MM.1S (cell line): ENCODE data around the gene PLCH1.

Experiments used
- EZH2 ChIP-seq: fragments of 300-600 bp; sonication (generic); optimal IDR thresholded peaks from 2 replicates; pipeline ENCODE3; 2017; ENCODE audit warnings: low read depth, mild to moderate bottlenecking, antibody characterized with exemption, low read length, mixed read lengths
- TF ChIP-seq, protein P1 (sequence below): fragments of 300-600 bp; sonication (generic); IDR thresholded peaks from 2 replicates; pipeline ENCODE4 v1.5.1; 2016; ENCODE audit warnings: antibody characterized with exemption, low read length, mixed read lengths

DNA sequence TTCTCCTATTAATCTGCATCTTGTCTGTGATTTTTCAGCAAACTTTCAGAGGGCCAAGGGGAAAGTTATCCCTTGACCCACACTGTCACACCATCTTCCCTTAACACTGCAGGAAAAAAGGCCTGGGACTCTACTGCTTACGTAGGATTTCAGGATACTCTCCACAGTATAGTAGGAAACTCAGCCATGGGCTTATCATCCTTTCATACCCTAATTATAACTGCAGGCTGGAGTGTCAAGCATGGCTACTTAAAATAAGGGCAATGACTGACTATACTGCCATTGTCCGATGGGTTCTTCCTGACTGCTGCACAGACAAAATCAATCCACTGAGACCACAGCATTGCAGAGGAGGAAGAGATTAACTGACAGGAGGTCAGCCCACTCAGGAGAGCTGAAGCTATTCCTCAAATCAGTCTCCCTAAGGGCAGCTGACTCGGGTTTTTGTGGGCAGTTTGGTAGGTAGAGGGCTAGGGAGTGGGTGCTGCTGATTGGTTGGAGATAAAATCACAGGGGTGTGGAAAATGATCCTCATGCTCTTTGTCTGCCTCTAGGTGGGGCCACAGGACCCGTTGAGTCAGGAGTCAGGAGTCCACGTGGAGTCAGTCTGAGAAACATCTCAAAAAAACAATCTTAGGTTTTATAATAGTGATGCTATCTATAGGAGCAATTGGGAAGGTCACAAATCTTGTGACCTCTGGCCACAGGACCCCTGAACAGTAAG is 333.2 kb downstream of the PLCH1 start:
- TF ChIP-seq, protein P1, sequence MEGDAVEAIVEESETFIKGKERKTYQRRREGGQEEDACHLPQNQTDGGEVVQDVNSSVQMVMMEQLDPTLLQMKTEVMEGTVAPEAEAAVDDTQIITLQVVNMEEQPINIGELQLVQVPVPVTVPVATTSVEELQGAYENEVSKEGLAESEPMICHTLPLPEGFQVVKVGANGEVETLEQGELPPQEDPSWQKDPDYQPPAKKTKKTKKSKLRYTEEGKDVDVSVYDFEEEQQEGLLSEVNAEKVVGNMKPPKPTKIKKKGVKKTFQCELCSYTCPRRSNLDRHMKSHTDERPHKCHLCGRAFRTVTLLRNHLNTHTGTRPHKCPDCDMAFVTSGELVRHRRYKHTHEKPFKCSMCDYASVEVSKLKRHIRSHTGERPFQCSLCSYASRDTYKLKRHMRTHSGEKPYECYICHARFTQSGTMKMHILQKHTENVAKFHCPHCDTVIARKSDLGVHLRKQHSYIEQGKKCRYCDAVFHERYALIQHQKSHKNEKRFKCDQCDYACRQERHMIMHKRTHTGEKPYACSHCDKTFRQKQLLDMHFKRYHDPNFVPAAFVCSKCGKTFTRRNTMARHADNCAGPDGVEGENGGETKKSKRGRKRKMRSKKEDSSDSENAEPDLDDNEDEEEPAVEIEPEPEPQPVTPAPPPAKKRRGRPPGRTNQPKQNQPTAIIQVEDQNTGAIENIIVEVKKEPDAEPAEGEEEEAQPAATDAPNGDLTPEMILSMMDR: no peak; the same call in 1 of the 2 replicates
- TF ChIP-seq EZH2: no peak
